Activated T-cell treated with anti-CD3 and anti-CD28 coated beads, Interleukin-2, amount 50 U/mL, for 72 hours (primary cell): ENCODE data around the gene SCO2. TPM values are rescaled to one million over a fixed set of nuclear protein-coding genes. Genes with fewer than 3 reads are reported as not detected.
"Not testable (repeated sequence)": the region's sequence is repeated elsewhere in the genome, so short reads cannot be mapped to it uniquely, and the experiment has no call there.

ENCODE experiments used
- ATAC-seq, 2 donors: fragments of 150-1000 bp; cut with Tn5 transposase; replicated peaks in 1 of 2; 2 replicates each; pipeline ENCODE4 v1.10.0; 2021; ENCODE audit warnings: moderate library complexity in 2 of 2, mild to moderate bottlenecking in 1 of 2
- DNase-seq, 2 donors: peaks; one replicate each; pipeline ENCODE4 v3.0.0; 2021 to 2022; ENCODE audit warnings: mixed read lengths in 1 of 2
- H3K27ac Mint-ChIP-seq: one replicate; pipeline ENCODE4 v1.8.0; 2022; ENCODE audit warnings: mild to moderate bottlenecking, moderate library complexity, mixed read lengths
- H3K27me3 Mint-ChIP-seq: one replicate; pipeline ENCODE4 v1.8.0; 2022; ENCODE audit warnings: low read depth, mixed read lengths
- H3K36me3 Mint-ChIP-seq, 2 donors: one replicate each; pipeline ENCODE4 v1.8.0; 2022; ENCODE audit warnings: mixed read lengths in 2 of 2, mild to moderate bottlenecking in 1 of 2; ENCODE audit not compliant: insufficient read depth in 2 of 2
- H3K4me1 Mint-ChIP-seq: one replicate; pipeline ENCODE4 v1.8.0; 2022; ENCODE audit warnings: low read depth, mixed read lengths
- H3K4me3 Mint-ChIP-seq, 2 donors: one replicate each; pipeline ENCODE4 v1.8.0; 2022; ENCODE audit warnings: mild to moderate bottlenecking in 2 of 2, mixed read lengths in 2 of 2, moderate library complexity in 2 of 2
- H3K9me3 Mint-ChIP-seq, 2 donors: one replicate each; pipeline ENCODE4 v1.8.0; 2022; ENCODE audit warnings: mixed read lengths in 2 of 2
- total RNA-seq, 2 donors: library from RNA; stranded (reverse); gene quantifications; one replicate each; pipeline ENCODE4 v1.2.3, GENCODE V29; 2022

The SCO2 gene
- total RNA-seq, 2 donors from 2014 or later, result 8.3 to 8.5 TPM

- not testable (repeated sequence) for DNase-seq, ATAC-seq, H3K27me3 Mint-ChIP-seq, H3K9me3 Mint-ChIP-seq
- Mint-ChIP-seq H3K4me1 (peaks cover 55% of the 10 kb centered on the region), H3K36me3 (peaks cover 5 to 15% of the 10 kb centered on the region in 2 donors), H3K27ac (peak overlapping the region; percentile 93), H3K4me3 (peak overlapping the region; percentile 96 to 98)
Observed at GRCh38 chr22:50533856-50534711, 8.7 kb upstream of the SCO2 start.

- H3K27ac Mint-ChIP-seq, result peak overlapping the region; percentile 93
- H3K4me1 Mint-ChIP-seq, result peaks cover 53% of the 10 kb centered on the region
- peaks cover 6 to 15% of the 10 kb centered on the region in 2 donors for H3K36me3 Mint-ChIP-seq
- H3K9me3 Mint-ChIP-seq, result no peaks in the 10 kb centered on the region
- no peak for DNase-seq
- H3K27me3 Mint-ChIP-seq, result no peaks in the 10 kb centered on the region
- peak overlapping the region; percentile 96 to 98 for H3K4me3 Mint-ChIP-seq
- ATAC-seq, result no peak
Observed at GRCh38 chr22:50532824-50533796, 7.7 kb upstream of the SCO2 start.

- ATAC-seq (no peak), DNase-seq (no peak)
- peak overlapping the region; percentile 93 for H3K27ac Mint-ChIP-seq
- peaks cover 53% of the 10 kb centered on the region for H3K4me1 Mint-ChIP-seq
- H3K9me3 Mint-ChIP-seq, result no peaks in the 10 kb centered on the region
- no peaks in the 10 kb centered on the region for H3K27me3 Mint-ChIP-seq
- H3K4me3 Mint-ChIP-seq, result peak overlapping the region; percentile 96 to 98
- H3K36me3 Mint-ChIP-seq, result peaks cover 9 to 20% of the 10 kb centered on the region in 2 donors
Observed at GRCh38 chr22:50531962-50532674, 6.7 kb upstream of the SCO2 start.

- peaks cover 53% of the 10 kb centered on the region for H3K4me1 Mint-ChIP-seq
- no peaks in the 10 kb centered on the region for H3K27me3 Mint-ChIP-seq
- ATAC-seq, result peak; percentile 52 to 53
- H3K36me3 Mint-ChIP-seq, result peaks cover 9 to 20% of the 10 kb centered on the region in 2 donors
- DNase-seq, result peak; percentile 81 to 89
- no peaks in the 10 kb centered on the region for H3K9me3 Mint-ChIP-seq
- peak overlapping the region; percentile 96 to 98 for H3K4me3 Mint-ChIP-seq
- H3K27ac Mint-ChIP-seq, result peak overlapping the region; percentile 95
Observed at GRCh38 chr22:50531546-50531961, 6.2 kb upstream of the SCO2 start.

GRCh38 chr22:50530877-50531545 lies 5.6 kb upstream of the SCO2 start:
- DNase-seq (peak; percentile 89 to 91), ATAC-seq (peak; percentile 51)
- H3K4me1 Mint-ChIP-seq, result peaks cover 48% of the 10 kb centered on the region
- peak overlapping the region; percentile 95 for H3K27ac Mint-ChIP-seq
- H3K9me3 Mint-ChIP-seq, result no peaks in the 10 kb centered on the region
- H3K4me3 Mint-ChIP-seq, result peak overlapping the region; percentile 96 to 98
- peaks cover 9 to 20% of the 10 kb centered on the region in 2 donors for H3K36me3 Mint-ChIP-seq
- no peaks in the 10 kb centered on the region for H3K27me3 Mint-ChIP-seq

GRCh38 chr22:50530580-50530876 lies 5.1 kb upstream of the SCO2 start:
- no peaks in the 10 kb centered on the region for H3K9me3 Mint-ChIP-seq
- no peak for DNase-seq
- H3K4me1 Mint-ChIP-seq, result peaks cover 47% of the 10 kb centered on the region
- H3K36me3 Mint-ChIP-seq, result peaks cover 9 to 20% of the 10 kb centered on the region in 2 donors
- peak overlapping the region; percentile 96 for H3K27ac Mint-ChIP-seq
- H3K27me3 Mint-ChIP-seq, result no peaks in the 10 kb centered on the region
- ATAC-seq, result peak; percentile 0 to 1
- peak overlapping the region; percentile 96 to 98 for H3K4me3 Mint-ChIP-seq

- H3K4me1 Mint-ChIP-seq, result peaks cover 47% of the 10 kb centered on the region
- no peaks in the 10 kb centered on the region for H3K27me3 Mint-ChIP-seq
- peak within 1 kb of the TSS; percentile 96 for H3K27ac Mint-ChIP-seq
- ATAC-seq, result peak; percentile 30 to 35
- H3K9me3 Mint-ChIP-seq, result no peaks in the 10 kb centered on the region
- peak; percentile 87 to 90 for DNase-seq
- peaks cover 9 to 20% of the 10 kb centered on the region in 2 donors for H3K36me3 Mint-ChIP-seq
- peak within 1 kb of the TSS; percentile 96 to 98 for H3K4me3 Mint-ChIP-seq
Observed at GRCh38 chr22:50529897-50530579, 4.6 kb upstream of the SCO2 start, which contains the start of gene TYMP. Gene TYMP, minus strand, starts transcription at chr22:50530012. Its CDS starts 303 bp downstream, at chr22:50529709.

GRCh38 chr22:50529416-50529896 lies 4.1 kb upstream of the SCO2 start:
- Mint-ChIP-seq H3K9me3 (no peaks in the 10 kb centered on the region), H3K36me3 (peaks cover 12 to 20% of the 10 kb centered on the region in 2 donors), H3K4me3 (peak overlapping the region; percentile 90 to 96), H3K4me1 (peaks cover 49% of the 10 kb centered on the region), H3K27ac (no peak overlapping the region), H3K27me3 (no peaks in the 10 kb centered on the region)
- ATAC-seq (no peak), DNase-seq (no peak)

GRCh38 chr22:50528682-50529415 lies 3.5 kb upstream of the SCO2 start:
- Mint-ChIP-seq H3K4me1 (peaks cover 45% of the 10 kb centered on the region), H3K27ac (peak overlapping the region; percentile 19), H3K36me3 (peaks cover 13 to 18% of the 10 kb centered on the region in 2 donors), H3K4me3 (peak overlapping the region; percentile 90 to 96), H3K27me3 (no peaks in the 10 kb centered on the region), H3K9me3 (no peaks in the 10 kb centered on the region)
- DNase-seq (no peak), ATAC-seq (no peak)

- peak overlapping the region; percentile 90 to 96 for H3K4me3 Mint-ChIP-seq
- no peaks in the 10 kb centered on the region for H3K27me3 Mint-ChIP-seq
- H3K4me1 Mint-ChIP-seq, result peaks cover 45% of the 10 kb centered on the region
- H3K27ac Mint-ChIP-seq, result peak overlapping the region; percentile 93
- H3K36me3 Mint-ChIP-seq, result peaks cover 13 to 20% of the 10 kb centered on the region in 2 donors
- ATAC-seq (no peak), DNase-seq (no peak)
- H3K9me3 Mint-ChIP-seq, result no peaks in the 10 kb centered on the region
Observed at GRCh38 chr22:50527921-50528681, 2.7 kb upstream of the SCO2 start.
